Measurements from ENCODE around the gene CNTLN. TPM values are rescaled to one million over a fixed set of nuclear protein-coding genes. Genes with fewer than 3 reads are reported as not detected.

Gene CNTLN
- total RNA-seq, 1 donor from 2014 or later = 10.1 TPM

DNA sequence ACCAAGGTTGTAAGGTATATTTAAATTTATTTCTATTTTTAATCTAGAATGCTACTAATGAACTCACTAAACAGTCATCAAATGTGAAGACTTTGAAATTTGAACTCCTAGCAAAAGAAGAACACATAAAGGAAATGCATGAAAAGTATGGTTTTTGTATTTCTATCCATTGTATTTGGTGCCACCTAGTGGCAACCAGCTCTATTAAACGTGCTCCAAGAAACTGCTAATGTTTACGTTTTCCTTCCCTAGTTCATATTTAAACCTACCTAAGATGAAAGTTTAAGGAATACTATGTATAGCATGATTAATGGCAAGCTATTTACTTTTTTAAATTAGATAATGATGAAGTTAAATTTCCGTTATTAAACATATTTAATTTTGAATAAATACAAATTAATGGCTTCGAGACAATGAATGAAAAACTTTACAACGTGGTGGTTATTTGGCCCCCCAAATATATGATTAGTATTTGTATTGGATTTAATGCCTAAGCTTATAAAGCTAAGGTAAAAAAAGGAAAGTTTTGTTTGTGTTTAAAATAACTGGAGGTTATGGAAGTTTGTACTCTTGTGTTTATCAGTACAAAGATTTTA is 328.1 kb downstream of the CNTLN start:
- Histone ChIP-seq H4K20me1 (ENCODE audit: low read depth) (no peaks in the 10 kb centered on the region), H3K79me2 (ENCODE audit: low read depth) (no peaks in the 10 kb centered on the region), H3K4me2 (no peak overlapping the region), H3K9me3 (ENCODE audit: low read depth) (no peaks in the 10 kb centered on the region), H3K27me3 (no peaks in the 10 kb centered on the region), H3K4me3 (no peak overlapping the region), H2AFZ (replicated peaks) (no peak overlapping the region), H3K9ac (no peak overlapping the region), H3K27ac (no peak overlapping the region), H3K36me3 (no peaks in the 10 kb centered on the region), H3K4me1 (no peaks in the 10 kb centered on the region), H3F3A (ENCODE audit: low read depth) (no peaks in the 10 kb centered on the region)
- Mint-ChIP-seq H3K36me3 (peaks cover 3% of the 10 kb centered on the region), H3K9me3 (no peaks in the 10 kb centered on the region), H3K4me1 (peaks cover 9% of the 10 kb centered on the region), H3K27me3 (ENCODE audit: insufficient read depth, low read depth) (no peaks in the 10 kb centered on the region), H3K27ac (no peak overlapping the region), H3K4me3 (no peak overlapping the region)
- TF ChIP-seq EZH2phosphoT487 (IDR thresholded peaks at IDR 0.05) (no peak), EZH2 (IDR thresholded peaks at IDR 0.05) (no peak)
- TF ChIP-seq, protein P1, sequence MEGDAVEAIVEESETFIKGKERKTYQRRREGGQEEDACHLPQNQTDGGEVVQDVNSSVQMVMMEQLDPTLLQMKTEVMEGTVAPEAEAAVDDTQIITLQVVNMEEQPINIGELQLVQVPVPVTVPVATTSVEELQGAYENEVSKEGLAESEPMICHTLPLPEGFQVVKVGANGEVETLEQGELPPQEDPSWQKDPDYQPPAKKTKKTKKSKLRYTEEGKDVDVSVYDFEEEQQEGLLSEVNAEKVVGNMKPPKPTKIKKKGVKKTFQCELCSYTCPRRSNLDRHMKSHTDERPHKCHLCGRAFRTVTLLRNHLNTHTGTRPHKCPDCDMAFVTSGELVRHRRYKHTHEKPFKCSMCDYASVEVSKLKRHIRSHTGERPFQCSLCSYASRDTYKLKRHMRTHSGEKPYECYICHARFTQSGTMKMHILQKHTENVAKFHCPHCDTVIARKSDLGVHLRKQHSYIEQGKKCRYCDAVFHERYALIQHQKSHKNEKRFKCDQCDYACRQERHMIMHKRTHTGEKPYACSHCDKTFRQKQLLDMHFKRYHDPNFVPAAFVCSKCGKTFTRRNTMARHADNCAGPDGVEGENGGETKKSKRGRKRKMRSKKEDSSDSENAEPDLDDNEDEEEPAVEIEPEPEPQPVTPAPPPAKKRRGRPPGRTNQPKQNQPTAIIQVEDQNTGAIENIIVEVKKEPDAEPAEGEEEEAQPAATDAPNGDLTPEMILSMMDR (IDR thresholded peaks at IDR 0.05) = peak; percentile 94
- peak; percentile 68 for DNase-seq (ENCODE audit: low spot score)

DNA sequence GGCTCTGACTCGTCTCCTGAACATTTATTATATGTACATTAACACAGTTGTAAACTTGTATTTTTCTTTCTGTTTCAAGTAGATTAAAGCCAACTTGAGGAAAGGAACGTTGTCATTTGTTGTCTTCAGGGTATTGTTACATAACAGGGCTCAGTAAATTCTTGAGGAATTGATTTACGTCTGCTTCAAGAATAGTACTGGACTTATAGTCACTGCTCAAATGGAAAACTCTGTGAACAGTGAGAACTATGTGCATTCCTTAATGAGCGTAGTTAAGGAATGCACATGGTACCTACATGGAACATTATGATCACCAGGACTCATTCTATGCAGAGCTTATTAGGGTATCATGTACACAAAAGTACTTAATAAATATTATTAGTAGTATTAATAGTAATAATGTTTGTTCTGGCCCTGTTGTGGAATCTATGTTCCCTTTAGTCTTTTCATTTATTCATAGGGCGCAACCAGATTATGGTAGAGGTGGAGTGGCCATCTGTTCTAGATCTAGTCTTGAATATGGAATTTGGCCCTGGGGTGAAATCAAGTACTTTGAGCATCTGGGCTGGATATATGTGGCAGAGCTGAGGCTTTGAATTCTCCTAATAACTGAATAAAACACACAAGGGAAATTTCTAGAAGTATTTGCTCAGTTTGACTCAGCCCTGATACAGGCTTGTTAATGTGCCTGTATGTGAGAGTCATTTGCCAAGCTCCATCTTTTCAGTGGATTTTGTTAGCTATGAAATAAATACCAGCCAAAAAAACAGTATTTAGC is 335.4 kb downstream of the CNTLN start:
- Histone ChIP-seq H3K36me3 (no peaks in the 10 kb centered on the region), H3K4me1 (no peaks in the 10 kb centered on the region), H3K9me3 (ENCODE audit: low read depth) (no peaks in the 10 kb centered on the region), H2AFZ (replicated peaks) (no peak overlapping the region), H3K4me3 (no peak overlapping the region), H3K79me2 (ENCODE audit: low read depth) (no peaks in the 10 kb centered on the region), H3F3A (ENCODE audit: low read depth) (no peaks in the 10 kb centered on the region), H3K4me2 (no peak overlapping the region), H4K20me1 (ENCODE audit: low read depth) (no peaks in the 10 kb centered on the region), H3K9ac (no peak overlapping the region), H3K27me3 (no peaks in the 10 kb centered on the region), H3K27ac (no peak overlapping the region)
- no peak overlapping the region for H3K4me3 Mint-ChIP-seq
- peaks cover 11% of the 10 kb centered on the region for H3K4me1 Mint-ChIP-seq
- H3K27me3 Mint-ChIP-seq (ENCODE audit: insufficient read depth, low read depth) = no peaks in the 10 kb centered on the region
- no peak for DNase-seq (ENCODE audit: low spot score)
- TF ChIP-seq EZH2phosphoT487 (IDR thresholded peaks at IDR 0.05) (no peak), EZH2 (IDR thresholded peaks at IDR 0.05) (no peak)
- TF ChIP-seq, protein P1 (IDR thresholded peaks at IDR 0.05) = no peak
- no peak overlapping the region for H3K27ac Mint-ChIP-seq
- H3K9me3 Mint-ChIP-seq = no peaks in the 10 kb centered on the region
- peaks cover 4% of the 10 kb centered on the region for H3K36me3 Mint-ChIP-seq

DNA sequence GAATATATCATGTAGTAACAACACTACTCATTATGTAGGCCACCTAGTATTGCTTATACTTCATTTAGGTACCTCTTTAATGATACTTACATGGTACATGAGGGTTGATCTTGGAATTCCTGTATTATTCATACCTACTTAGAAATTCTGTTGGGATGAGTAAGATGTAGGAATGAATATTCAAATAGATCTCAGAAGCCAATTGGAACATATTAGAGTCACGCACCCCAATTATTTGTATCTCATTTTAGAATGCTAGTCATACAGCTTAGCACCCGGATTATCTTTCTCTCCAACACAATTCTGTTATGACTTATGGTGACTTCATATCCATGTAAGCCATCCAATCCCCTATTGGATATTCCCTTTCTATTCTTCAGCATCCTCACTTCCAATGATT is 337.3 kb downstream of the CNTLN start:
- Histone ChIP-seq H3F3A (ENCODE audit: low read depth) (no peaks in the 10 kb centered on the region), H4K20me1 (ENCODE audit: low read depth) (no peaks in the 10 kb centered on the region), H3K4me2 (no peak overlapping the region), H3K27ac (no peak overlapping the region), H3K4me3 (no peak overlapping the region), H3K9me3 (ENCODE audit: low read depth) (no peaks in the 10 kb centered on the region), H3K36me3 (no peaks in the 10 kb centered on the region), H3K9ac (no peak overlapping the region), H2AFZ (replicated peaks) (no peak overlapping the region), H3K27me3 (no peaks in the 10 kb centered on the region), H3K4me1 (no peaks in the 10 kb centered on the region), H3K79me2 (ENCODE audit: low read depth) (no peaks in the 10 kb centered on the region)
- no peak overlapping the region for H3K27ac Mint-ChIP-seq
- peaks cover 5% of the 10 kb centered on the region for H3K36me3 Mint-ChIP-seq
- H3K4me3 Mint-ChIP-seq = no peak overlapping the region
- TF ChIP-seq, protein P1 (IDR thresholded peaks at IDR 0.05) = no peak
- TF ChIP-seq EZH2 (IDR thresholded peaks at IDR 0.05) (no peak), EZH2phosphoT487 (IDR thresholded peaks at IDR 0.05) (no peak)
- no peak for DNase-seq (ENCODE audit: low spot score)
- H3K27me3 Mint-ChIP-seq (ENCODE audit: insufficient read depth, low read depth) = no peaks in the 10 kb centered on the region
- no peaks in the 10 kb centered on the region for H3K9me3 Mint-ChIP-seq
- peaks cover 9% of the 10 kb centered on the region for H3K4me1 Mint-ChIP-seq
